HG03103 (cell line): ENCODE data around the gene GDPD3.

Source experiments
- ATAC-seq: cut with Tn5 transposase; IDR thresholded peaks from one replicate; pipeline ENCODE4 v1.9.1; 2021; ENCODE audit warnings: low read depth; ENCODE audit not compliant: unreplicated experiment

GDPD3 gene

GRCh38 chr16:30063278-30063892, 50.0 kb downstream of the GDPD3 start:
- ATAC-seq: no peak

- ATAC-seq: no peak
Observed at GRCh38 chr16:30060836-30061554, 52.3 kb downstream of the GDPD3 start.

- no peak for ATAC-seq
Observed at GRCh38 chr16:30060346-30060745, 53.0 kb downstream of the GDPD3 start.

- no peak for ATAC-seq
Observed at GRCh38 chr16:30054959-30055553, 58.3 kb downstream of the GDPD3 start.
